HL-60 (cell line): ENCODE measurements around the gene CDCA5.

Experiments used
- DNase-seq, 2 experiments: peaks; one replicate each; pipeline ENCODE4 v3.0.0-alpha.2; 2010 to 2020; ENCODE audit warnings: low read depth in 1 of 2, low spot score in 1 of 2
- H3K27ac ChIP-seq: fragments of 250-450 bp; sonication (Bioruptor Pico); replicated peaks from 2 replicates; pipeline ENCODE4 v1.5.1; 2020; ENCODE audit warnings: mild to moderate bottlenecking, moderate library complexity
- H3K27me3 ChIP-seq: fragments of 250-450 bp; sonication (Bioruptor Pico); 2 replicates; pipeline ENCODE4 v1.5.1; 2021; ENCODE audit warnings: mild to moderate bottlenecking, moderate library complexity; ENCODE audit not compliant: insufficient read depth, poor library complexity, severe bottlenecking
- H3K4me3 ChIP-seq: replicated peaks from 2 replicates; pipeline ENCODE4 v1.5.1; 2011; ENCODE audit warnings: mild to moderate bottlenecking, control low read depth, low read length; ENCODE audit not compliant: insufficient read depth
- CTCF ChIP-seq: IDR thresholded peaks from one replicate; pipeline ENCODE4 v1.5.1; 2011; ENCODE audit warnings: low read length, control low read depth, inconsistent platforms; ENCODE audit not compliant: insufficient read depth
- GABPA ChIP-seq: IDR thresholded peaks from 2 replicates; pipeline ENCODE4 v1.6.1; 2012; ENCODE audit warnings: low read depth
- POLR2AphosphoS5 ChIP-seq: IDR thresholded peaks from 2 replicates; pipeline ENCODE4 v1.6.1; 2012; ENCODE audit warnings: low read depth
- REST ChIP-seq: IDR thresholded peaks from 2 replicates; pipeline ENCODE4 v1.6.1; 2012; ENCODE audit warnings: low read depth; ENCODE audit not compliant: insufficient replicate concordance
- SPI1 ChIP-seq: IDR thresholded peaks from 2 replicates; pipeline ENCODE4 v1.6.1; 2012; ENCODE audit warnings: low read depth, mild to moderate bottlenecking, borderline replicate concordance

The CDCA5 gene

DNA sequence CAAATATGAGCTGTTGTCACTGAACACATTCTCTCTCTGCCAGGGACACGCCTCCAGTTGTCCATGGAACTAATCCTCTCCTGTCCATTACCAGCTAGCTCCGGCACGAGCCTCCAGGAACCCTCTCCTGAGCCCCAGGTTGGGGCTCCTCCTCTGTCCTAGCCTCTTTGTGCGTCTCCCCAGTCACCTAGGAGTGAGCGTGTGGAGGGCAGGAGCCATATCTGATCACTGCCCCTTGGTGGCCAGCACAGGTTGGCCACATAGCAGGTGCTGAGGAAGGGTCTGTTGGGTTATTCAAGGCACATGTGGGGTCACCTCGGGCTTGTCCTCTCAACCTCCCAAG is 48.0 kb upstream of the CDCA5 start:
- TF ChIP-seq CTCF: no peak
- TF ChIP-seq REST: no peak
- TF ChIP-seq POLR2AphosphoS5: no peak
- no peak for TF ChIP-seq GABPA
- no peak for TF ChIP-seq SPI1
- Histone ChIP-seq H3K4me3 (no peak overlapping the region), H3K27ac (no peak overlapping the region)

DNA sequence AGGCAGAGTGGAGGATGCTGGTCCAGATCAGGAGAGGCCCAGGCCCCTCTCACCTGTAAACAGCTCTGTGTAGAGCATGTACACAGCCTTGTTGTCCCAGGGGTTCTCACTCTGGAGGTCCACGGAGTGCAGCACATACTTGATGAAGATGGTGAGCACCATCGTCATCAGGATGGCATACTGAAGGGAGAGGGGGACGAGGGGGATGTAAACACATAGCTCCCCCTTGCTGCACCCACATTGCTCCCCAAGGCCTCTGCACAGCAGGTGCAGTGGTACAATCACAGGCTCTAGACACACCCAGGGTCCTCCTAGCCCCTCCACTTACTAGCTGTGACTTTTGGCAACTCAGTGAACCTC is 47.6 kb upstream of the CDCA5 start:
- DNase-seq: no peak
- Histone ChIP-seq H3K27ac (no peak overlapping the region), H3K27me3 (no peaks in the 10 kb centered on the region), H3K4me3 (no peak overlapping the region)
- TF ChIP-seq GABPA (no peak), SPI1 (no peak)

More for the DNA sequence above, 48.0 kb upstream of the CDCA5 start:
- H3K27me3 ChIP-seq: no peaks in the 10 kb centered on the region
- no peak for DNase-seq

DNA sequence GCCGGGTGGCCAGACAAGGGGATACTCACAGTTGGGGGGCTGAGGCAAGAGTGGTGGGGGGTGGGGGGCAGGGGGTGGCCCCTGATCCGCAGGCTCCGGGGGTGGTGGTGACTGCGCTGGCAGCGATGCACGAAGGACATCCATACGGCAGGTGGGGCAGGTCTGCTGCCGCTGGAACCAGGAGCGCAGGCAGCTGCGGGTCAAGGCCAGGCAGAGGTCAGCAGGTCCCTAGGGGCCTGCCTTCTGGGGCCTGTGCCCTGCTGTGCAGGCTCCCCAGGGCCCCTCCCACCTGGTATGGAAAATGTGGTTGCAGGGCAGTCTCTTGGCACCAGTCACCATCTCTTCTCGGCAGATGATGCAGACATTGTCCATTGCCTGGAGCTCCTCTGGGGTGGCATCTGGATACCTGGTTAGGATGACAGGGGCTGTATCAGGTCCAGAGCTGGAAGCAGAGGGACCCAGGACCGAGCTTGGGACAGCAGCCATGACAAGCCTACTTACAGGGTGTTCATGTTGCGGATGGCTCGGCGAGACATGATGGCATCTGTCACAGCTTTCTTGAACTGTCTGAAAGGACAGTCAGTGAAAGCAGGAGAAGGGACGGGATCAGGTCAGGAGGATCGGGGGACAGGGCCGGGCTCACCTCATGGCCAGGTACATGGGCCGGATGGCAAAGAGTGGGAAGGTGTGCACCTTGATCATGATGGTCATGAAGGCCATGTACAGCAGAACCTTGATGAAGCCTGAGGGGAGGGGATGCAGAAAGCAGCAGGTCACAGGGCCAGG is 47.0 kb upstream of the CDCA5 start:
- Histone ChIP-seq H3K27ac (no peak overlapping the region), H3K4me3 (no peak overlapping the region), H3K27me3 (no peaks in the 10 kb centered on the region)
- DNase-seq: no peak
- TF ChIP-seq SPI1 (no peak), POLR2AphosphoS5 (no peak), REST (no peak)

DNA sequence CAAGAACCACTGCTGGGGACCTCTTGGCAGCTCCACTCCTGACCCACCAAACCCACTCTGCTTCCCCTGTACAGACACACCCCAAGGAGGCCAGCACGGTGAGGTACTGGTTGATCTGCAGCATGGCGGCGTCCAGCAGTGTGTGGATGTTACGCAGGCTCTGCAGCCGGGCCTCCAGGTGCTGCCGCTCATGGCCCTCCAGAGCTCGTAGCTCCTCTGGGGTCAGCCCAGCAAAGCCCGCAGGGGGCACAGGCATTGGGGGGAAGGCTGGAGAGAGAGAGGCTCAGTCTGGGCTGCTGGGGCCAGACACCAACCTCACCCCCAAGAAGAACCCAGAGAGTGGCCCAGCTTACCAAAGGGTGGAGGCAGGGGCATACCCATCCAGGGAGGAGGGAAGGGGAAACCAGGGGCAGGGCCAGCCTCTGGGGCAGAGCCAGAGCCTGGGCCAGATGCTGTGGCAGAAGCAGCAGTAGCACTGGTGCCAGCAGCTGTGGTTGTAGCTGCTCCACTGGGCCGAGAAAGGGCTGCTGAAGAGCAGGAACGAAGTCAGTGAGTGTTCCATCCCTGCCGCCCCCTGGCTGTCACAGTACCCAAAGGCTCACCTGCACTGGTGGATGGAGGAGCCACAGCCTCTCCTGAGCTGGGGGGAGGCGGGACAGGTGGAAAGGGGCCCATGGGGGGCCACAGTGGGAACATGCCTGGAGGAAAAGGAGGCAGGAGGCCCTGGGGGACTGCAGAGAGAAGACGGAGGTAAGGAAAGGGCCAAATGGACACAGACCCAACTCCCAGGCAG is 46.0 kb upstream of the CDCA5 start:
- DNase-seq: no peak
- H3K4me3 ChIP-seq: no peak overlapping the region
- H3K27me3 ChIP-seq: no peaks in the 10 kb centered on the region
- H3K27ac ChIP-seq: no peak overlapping the region
- TF ChIP-seq GABPA: no peak
- TF ChIP-seq POLR2AphosphoS5: no peak

DNA sequence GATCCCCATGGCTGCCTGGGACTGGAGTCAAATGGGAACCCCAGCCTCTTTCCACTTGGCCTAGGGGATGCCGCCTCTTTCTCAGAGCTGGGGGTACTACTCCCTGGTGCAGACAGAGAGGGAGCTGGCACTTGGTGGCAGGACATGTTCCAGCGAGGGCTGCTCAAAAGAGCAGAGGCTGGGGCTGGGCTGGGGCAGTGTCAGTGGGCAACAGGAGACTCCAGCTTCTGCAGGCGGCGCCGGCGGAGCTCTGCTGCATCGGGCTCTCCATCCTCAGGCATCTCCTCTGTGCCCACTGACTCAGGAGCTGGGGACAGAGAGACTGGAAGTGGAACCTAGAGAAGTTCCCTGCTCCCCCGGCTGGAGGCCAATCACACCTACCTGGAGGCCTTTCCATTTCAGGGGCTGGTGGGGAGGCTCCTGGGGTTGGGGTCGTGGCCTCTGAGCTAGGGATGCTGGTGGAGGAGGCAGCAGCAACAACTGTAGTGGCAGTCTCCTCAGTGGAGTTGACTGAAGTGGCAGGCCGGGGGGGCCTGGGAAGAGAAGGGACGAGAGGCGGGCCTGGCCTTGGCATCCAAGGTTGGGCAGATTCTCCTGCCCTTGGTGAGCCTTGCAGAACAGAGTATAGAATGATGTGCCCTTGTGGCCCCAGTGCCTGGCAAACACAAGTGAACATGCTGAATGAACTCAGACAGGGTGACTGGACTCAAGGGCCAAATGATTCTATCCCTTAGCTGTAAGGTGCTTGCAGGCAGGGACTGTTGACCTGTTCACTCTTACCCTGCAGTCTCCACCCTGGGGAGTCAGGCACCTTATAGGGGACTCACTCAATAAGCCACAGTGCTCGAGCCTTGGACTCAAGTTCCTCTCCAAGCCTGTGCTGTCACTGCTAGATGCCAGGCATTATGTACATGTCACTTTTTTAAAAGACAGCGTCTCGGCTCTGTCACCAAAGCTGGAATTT is 44.6 kb upstream of the CDCA5 start:
- no peak overlapping the region for H3K27ac ChIP-seq
- no peak overlapping the region for H3K4me3 ChIP-seq
- no peak for DNase-seq
- H3K27me3 ChIP-seq: no peaks in the 10 kb centered on the region
- TF ChIP-seq GABPA (no peak), REST (no peak), SPI1 (no peak), POLR2AphosphoS5 (no peak; the same call in none of the 2 replicates), CTCF (no peak)
